Measurements from ENCODE around the gene HMCN2.

The HMCN2 gene

GRCh38 chr9:130351343-130351742, 85.8 kb downstream of the HMCN2 start:
- DNase-seq, result no peak

DNA sequence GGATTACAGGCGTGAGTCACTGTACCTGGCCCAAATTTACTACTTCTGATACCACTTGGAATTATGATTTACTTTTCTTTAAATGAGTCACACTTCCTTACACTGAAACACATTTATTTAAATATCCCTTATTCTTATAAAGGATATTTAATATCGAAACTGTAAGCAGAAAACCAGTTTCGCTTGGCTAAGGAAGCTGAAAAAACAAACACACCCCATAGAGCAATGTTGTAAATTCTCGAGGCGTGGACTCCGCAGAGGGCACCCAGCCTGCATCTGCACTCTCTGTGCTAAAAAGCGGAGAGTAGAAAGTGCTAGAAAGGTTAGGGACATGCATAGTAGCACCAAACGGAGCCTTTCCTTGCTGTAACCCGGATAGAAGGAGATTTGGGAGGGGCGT, 86.5 kb downstream of the HMCN2 start:
- DNase-seq, result no peak

DNA sequence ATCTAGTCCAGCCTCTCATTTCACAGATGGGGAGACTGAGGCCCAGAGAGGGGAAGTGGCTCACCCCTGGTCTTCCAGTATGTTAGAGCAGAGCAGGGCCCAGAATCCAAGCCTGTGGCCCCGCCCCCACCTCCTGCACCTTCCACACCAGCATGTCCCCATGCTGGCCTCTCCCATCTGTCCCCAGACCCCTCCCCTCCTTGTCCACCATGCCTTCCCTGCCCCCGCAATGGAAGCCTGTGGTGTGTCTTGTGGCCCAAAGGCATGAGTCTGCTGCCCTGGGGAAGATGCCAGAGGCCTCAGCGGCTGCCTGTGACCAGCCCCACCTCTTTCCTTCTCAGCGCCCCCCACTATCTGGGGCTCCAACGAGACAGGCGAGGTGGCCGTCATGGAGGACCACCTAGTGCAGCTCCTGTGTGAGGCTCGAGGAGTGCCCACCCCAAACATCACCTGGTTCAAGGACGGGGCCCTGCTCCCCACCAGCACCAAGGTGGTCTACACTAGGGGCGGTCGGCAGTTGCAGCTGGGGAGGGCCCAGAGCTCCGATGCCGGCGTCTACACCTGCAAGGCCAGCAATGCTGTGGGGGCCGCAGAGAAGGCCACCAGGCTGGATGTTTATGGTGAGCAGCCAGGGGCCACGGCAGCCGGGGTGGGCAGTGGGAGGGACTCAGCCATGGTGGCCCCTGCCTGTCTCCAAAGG, 87.2 kb downstream of the HMCN2 start:
- no peak for DNase-seq

- DNase-seq, result no peak
These were observed 88.8 kb downstream of the HMCN2 start for GRCh38 chr9:130354378-130354777.

- no peak for DNase-seq
These were observed 89.2 kb downstream of the HMCN2 start for GRCh38 chr9:130354806-130355205.

DNA sequence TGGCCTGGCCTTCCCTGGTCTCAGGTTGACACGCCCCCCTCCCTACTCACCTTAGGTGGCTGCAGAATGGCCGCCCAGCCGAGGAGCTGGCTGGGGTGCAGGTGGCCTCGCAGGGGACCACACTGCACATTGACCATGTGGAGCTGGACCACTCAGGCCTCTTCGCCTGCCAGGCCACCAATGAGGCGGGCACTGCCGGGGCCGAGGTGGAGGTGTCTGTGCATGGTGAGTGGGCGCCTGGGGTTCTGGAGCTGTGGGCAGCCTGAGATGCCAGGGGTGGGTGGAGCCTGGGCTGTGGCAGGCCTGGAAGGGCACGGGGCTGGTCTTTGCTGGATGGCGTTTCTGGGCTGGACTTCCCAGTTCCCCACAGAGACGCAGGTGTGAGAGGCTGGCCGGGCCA, 90.5 kb downstream of the HMCN2 start:
- no peak for DNase-seq

- DNase-seq, result no peak
These were observed 91.5 kb downstream of the HMCN2 start for GRCh38 chr9:130356877-130357584.

DNA sequence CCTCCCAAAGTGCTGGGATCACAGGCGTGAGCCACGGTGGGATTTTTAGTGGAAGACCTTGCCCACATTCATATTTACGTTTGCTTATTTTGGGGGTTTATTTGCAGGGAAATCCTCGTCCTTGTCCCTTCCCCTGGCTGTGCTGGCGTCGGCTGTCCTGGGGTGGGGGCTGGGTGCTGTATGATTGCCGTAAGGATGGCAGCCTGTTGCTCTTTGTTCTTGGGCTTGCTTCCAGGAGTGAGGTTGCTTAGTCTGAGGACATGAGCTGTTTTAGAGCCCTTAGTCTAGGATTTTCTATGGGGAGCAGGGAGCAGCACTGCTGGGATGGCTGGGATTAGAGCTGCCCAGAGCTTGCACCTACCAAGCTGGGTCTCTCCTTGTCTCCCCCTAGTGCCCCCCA, 93.4 kb downstream of the HMCN2 start:
- DNase-seq, result no peak

DNA sequence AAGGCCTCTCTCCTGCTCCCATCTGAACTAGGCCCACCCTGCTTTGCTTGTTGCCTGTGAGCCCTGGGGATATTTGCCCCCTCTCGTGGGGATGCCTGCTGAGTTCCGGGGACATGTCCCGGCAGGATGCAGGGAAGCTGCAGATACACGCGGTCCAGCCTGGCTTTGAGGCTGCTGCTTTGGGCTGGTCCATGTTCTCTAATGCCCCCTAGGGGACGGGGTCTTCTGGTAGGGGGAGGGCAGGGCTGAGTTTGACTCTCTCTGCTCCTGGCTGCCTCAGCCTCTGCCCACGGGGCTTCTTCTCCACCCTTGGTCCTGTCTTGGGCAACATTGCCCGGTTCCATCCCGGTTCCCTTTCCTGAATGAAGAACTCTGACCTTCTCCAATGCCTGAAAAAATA, 94.3 kb downstream of the HMCN2 start:
- no peak for DNase-seq

DNA sequence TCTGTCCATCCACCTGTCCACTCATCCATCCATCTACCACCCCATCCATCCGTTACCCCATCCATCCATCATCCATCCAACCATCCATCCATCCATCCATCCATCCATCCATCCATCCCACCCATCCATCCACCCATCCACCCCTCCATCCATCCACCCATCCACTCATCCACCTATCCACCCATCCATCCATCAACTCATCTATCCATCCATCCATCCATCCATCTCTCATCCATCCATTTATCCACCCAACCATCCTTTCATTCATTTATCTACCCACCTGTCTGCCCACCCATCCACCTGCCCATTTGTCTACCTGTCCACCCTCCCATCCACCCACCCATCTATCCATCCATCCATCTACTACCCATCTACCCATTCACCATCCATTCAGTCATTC, 95.1 kb downstream of the HMCN2 start:
- no peak for DNase-seq

GRCh38 chr9:130361873-130362362, 96.4 kb downstream of the HMCN2 start:
- no peak for DNase-seq

DNA sequence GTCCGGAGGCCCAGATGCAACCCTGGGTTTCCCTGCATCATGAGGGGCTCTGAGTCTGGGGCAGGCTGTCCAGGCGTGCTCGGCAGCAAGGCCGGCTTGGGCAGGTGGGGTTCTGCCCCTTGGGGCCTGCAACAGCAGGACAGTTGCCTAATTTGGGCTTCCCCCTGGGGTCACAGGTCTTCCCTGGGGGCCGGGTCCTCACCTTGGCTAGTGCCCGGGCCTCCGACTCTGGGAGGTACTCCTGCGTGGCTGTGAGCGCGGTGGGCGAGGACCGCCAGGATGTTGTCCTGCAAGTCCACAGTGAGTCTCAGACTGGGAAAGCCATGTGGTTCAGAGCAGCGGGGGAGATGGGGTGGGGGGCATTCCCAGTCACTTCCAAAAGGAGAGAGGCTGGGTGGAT, 97.1 kb downstream of the HMCN2 start:
- DNase-seq, result no peak

DNA sequence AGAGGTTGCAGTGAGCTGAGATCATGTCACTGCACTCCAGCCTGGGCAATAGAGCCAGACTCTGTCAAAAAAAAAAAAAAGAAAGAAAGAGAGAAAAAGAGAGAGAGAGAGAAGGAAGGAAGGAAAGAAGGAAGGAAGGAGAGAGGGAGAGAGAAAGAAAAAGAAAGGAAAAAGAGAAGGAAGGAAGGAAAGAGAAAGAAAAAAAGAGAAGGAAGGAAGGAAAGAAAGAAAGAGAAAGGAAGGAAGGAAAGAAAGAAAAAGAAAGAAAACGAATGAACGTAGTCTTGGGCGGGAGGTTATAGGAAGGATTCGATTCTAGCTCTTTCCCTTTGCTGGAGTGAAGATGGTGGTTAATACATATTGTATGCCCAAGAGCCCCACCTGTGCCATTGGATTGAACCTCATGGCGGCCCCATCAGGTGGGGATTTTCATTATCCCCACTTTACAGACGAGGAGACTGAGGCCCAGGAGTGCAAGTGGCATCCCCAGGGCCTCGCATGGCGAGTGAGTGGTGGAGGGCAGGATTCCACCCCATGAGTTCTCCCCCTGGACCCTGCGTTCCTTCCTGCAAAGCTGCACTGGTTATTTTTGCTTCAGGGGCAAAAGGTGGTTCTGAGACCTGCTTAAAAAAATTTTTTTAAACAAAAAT, 98.3 kb downstream of the HMCN2 start:
- no peak for DNase-seq

- no peak for DNase-seq
These were observed 99.2 kb downstream of the HMCN2 start for GRCh38 chr9:130364619-130365322.

DNA sequence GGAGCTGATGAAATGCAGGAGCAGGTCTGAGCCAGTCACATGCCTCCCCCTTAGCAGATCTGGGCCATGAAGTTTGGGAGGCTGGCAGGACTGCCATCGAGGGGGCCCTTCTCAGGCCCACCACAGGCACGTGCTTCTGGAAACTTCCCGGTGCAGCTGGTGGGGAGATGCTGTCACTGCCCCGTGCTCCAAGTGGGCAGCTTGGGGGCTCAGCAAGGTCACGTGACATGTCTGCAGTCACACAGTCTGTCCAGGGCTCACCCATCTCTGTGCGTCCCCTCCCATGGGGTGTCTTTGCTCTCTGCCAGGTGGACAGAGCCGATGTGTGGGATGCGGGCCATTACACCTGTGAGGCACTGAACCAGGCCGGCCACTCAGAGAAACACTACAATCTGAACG, 99.8 kb downstream of the HMCN2 start:
- no peak for DNase-seq

DNA sequence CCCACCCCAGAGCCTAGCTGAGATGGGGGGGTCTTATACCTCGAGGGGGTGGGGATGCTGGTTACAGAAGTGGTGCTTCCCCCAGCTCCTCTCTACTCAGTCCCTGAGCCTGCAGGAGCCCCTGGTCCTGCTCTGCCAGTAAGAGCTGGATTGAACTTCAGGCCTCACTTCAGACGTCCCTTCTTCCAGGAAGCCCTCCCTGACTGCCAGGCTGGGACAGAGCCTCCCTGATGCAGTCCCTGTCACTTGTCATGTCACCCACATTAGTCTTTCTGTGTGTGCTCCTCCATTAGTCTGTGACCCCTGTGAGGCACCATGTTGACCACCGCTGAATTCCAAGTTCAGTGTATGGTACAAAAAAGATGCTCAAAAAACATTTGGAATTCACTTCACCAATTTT, 100.5 kb downstream of the HMCN2 start:
- DNase-seq, result no peak

DNA sequence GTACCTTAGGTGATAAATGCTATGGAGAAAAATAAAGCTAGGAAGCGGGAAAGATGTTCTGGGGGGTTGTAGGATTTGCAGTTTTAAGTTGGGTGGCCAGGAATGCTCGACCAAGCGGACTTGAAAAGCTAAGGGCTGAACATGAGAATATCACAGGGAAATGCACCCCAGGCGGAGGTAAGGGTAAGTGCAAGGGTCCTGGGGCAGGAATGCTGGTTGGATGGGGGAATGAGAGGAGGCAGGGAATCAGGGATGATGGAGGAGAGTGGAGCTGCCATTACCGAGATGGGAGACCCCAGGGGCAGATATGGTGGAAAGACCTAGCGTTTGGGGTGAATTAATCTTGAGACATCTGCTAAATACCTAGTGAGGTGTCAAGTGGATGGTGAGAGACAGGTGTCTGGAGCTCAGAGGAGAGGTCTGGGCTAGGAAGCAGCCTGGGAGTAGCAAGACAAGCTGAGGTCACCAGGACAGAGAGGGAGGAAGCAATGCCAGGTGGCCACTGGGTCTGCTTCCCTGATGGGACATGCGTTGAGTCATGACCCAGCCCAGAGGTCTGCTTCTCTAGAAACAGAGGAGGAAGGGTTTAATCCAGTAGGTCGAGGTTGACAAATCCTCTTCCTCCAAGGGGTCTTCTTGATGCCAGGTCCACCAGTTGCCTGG, 101.5 kb downstream of the HMCN2 start:
- no peak for DNase-seq

DNA sequence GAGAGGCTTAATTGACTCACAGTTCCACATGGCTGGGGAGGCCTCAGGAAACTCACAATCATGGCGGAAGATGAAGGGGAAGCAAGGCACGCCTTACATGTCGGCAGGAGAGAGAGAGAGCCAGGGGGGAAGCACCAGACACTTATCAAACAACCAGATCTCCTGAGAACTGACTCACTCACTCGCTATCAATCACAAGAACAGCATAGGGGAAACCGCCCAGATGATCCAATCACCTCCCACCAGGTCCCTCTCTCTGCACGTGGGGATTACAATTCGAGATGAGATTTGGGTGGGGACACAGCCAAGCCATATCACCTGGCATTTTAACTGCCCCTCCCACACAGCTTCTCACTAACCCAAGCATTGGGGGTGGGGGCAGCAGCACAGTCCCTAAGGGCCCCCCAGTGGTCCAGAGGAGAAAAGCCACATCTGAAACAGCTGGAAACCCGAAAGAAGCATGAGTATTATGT, 103.1 kb downstream of the HMCN2 start:
- DNase-seq, result no peak

DNA sequence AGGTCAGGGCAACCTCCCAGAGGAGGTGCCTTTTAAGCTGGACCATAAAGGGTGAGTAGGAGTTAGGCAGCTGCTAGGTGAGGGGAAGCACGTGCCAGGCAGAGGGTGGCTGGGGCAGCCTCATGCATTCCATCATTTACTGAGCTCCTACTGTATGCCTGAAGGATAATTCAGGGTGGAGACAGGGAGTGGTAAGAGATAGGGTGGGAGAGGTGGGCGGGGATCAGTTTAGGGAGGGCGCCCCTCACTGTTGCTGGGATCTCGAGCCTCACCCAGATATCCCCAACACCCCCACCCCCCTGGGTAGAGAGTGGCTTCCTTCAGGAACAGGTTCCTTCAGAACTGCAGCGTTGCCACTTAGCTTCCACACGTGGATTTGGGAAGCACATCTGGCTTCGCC, 104.7 kb downstream of the HMCN2 start:
- DNase-seq, result no peak

- DNase-seq, result no peak
These were observed 105.8 kb downstream of the HMCN2 start for GRCh38 chr9:130371196-130371966.

DNA sequence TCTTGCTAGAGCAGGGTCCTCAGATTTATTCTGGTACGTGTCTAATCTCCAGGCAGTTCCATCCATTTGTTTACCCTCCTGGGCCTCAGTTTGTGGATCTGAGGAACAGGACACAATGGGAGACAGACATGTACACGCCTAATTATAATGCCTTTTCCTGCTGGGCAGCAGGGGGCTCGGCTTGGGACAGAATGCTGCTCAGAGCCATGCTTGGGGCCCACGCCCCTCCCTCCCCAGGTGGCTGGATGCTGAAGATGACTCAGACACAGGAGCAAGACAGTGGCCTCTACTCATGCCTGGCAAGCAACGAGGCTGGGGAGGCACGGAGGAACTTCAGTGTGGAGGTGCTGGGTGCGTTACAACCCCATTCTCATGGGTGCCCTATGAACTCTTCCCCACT, 106.5 kb downstream of the HMCN2 start:
- no peak for DNase-seq
